B cell (primary cell): Measurements from ENCODE around the gene ASB8. TPM values are rescaled to one million over a fixed set of nuclear protein-coding genes. Genes with fewer than 3 reads are reported as not detected.

Experiments used
- ATAC-seq: fragments of 200-7000 bp; cut with Tn5 transposase; one replicate; pipeline ENCODE4 v1.10.0; 2021; ENCODE audit warnings: low read depth, mild to moderate bottlenecking, moderate number of reproducible peaks, moderate library complexity
- CTCF ChIA-PET: fragments of 350-600 bp; sonication (Branson Sonifier 250); formaldehyde crosslinking; loops from one replicate; lab custom pipeline; 2021; ENCODE audit warnings: antibody characterized with exemption, inconsistent platforms; lab: Charles Lee
- POLR2A ChIA-PET: fragments of 350-600 bp; sonication (Branson Sonifier 250); formaldehyde crosslinking; loops from one replicate; lab custom pipeline; 2021; ENCODE audit warnings: antibody characterized with exemption; lab: Charles Lee
- DNase-seq: peaks from one replicate; pipeline ENCODE4 v3.0.0; 2013
- H2AFZ ChIP-seq: 2 replicates; pipeline ENCODE4 v1.6.1; 2012; ENCODE audit warnings: mild to moderate bottlenecking, low read depth, low read length; ENCODE audit not compliant: insufficient read depth, poor library complexity, severe bottlenecking
- H3K27ac ChIP-seq, 2 donors: 1 replicate in 1 of 2; 2 replicates in 1 of 2; pipeline ENCODE4 v1.5.1; 2012 to 2013; ENCODE audit warnings: low read length in 2 of 2, mild to moderate bottlenecking in 2 of 2, moderate library complexity in 1 of 2
- H3K27me3 ChIP-seq, 4 experiments: fragments of 200-600 bp in 1 of 4; sonication (generic) in 1 of 4; replicated peaks in 1 of 4; 1 replicate in 2 of 4; 2 replicates in 2 of 4; pipeline versions ENCODE4 v1.6.1 to v1.7.0; 2013 to 2016; ENCODE audit warnings: low read length in 3 of 4, mild to moderate bottlenecking in 2 of 4, mixed read lengths in 1 of 4, moderate library complexity in 1 of 4; ENCODE audit not compliant: insufficient read depth in 4 of 4, control insufficient read depth in 3 of 4; ENCODE audit errors: control extremely low read depth in 1 of 4
- H3K36me3 ChIP-seq, 2 experiments: replicated peaks in 1 of 2; 1 replicate in 1 of 2; 2 replicates in 1 of 2; pipeline versions ENCODE4 v1.6.1 to v1.7.1; 2013; ENCODE audit warnings: low read length in 1 of 2; ENCODE audit not compliant: insufficient read depth in 2 of 2, control insufficient read depth in 1 of 2; ENCODE audit errors: control extremely low read depth in 1 of 2, extremely low read depth in 1 of 2
- H3K4me1 ChIP-seq, 2 donors: fragments of 200-600 bp in 1 of 2; sonication (generic) in 1 of 2; 1 replicate in 1 of 2; 2 replicates in 1 of 2; pipeline versions ENCODE4 v1.5.1 to v1.6.1; 2013 to 2017; ENCODE audit warnings: low read length in 2 of 2; ENCODE audit not compliant: control insufficient read depth in 2 of 2, insufficient read depth in 2 of 2
- H3K4me2 ChIP-seq: replicated peaks from 2 replicates; pipeline ENCODE3; 2012; ENCODE audit warnings: mild to moderate bottlenecking, low read depth, low read length; ENCODE audit not compliant: poor library complexity, severe bottlenecking
- H3K4me3 ChIP-seq, 5 experiments: fragments of 200-600 bp in 1 of 5; sonication (generic) in 1 of 5; 1 replicate in 3 of 5; 2 replicates in 2 of 5; pipeline versions ENCODE4 v1.5.1 to v1.7.0; 2011 to 2016; ENCODE audit warnings: low read length in 4 of 5, mild to moderate bottlenecking in 4 of 5, low read depth in 2 of 5, control low read depth in 1 of 5, moderate library complexity in 1 of 5; ENCODE audit not compliant: insufficient read depth in 1 of 5; ENCODE audit errors: control extremely low read depth in 1 of 5, extremely low read depth in 1 of 5
- H3K79me2 ChIP-seq: fragments of 200-600 bp; sonication (generic); one replicate; pipeline ENCODE4 v1.6.0; 2016; ENCODE audit warnings: low read length; ENCODE audit not compliant: control insufficient read depth, insufficient read depth
- H3K9ac ChIP-seq: fragments of 200-600 bp; sonication (generic); 2 replicates; pipeline ENCODE4 v1.6.1; 2017; ENCODE audit warnings: mild to moderate bottlenecking, low read length, moderate library complexity
- H3K9me3 ChIP-seq, 3 donors: one replicate each; pipeline versions ENCODE4 v1.6.1 to v1.7.1; 2013; ENCODE audit warnings: low read length in 2 of 3; ENCODE audit not compliant: control insufficient read depth in 2 of 3, insufficient read depth in 1 of 3; ENCODE audit errors: control extremely low read depth in 1 of 3
- H4K20me1 ChIP-seq: 2 replicates; pipeline ENCODE4 v1.6.0; 2012; ENCODE audit warnings: mild to moderate bottlenecking, low read length; ENCODE audit not compliant: insufficient read depth, control insufficient read depth, poor library complexity, severe bottlenecking
- H3K27ac Mint-ChIP-seq: one replicate; pipeline ENCODE4 v1.8.0; 2021; ENCODE audit warnings: mixed read lengths
- H3K27me3 Mint-ChIP-seq: one replicate; pipeline ENCODE4 v1.8.0; 2021; ENCODE audit warnings: mixed read lengths
- H3K4me1 Mint-ChIP-seq: one replicate; pipeline ENCODE4 v1.8.0; 2021; ENCODE audit warnings: mixed read lengths
- H3K4me3 Mint-ChIP-seq: one replicate; pipeline ENCODE4 v1.8.0; 2021; ENCODE audit warnings: mixed read lengths
- H3K9me3 Mint-ChIP-seq: one replicate; pipeline ENCODE4 v1.8.0; 2022; ENCODE audit warnings: mixed read lengths; ENCODE audit not compliant: insufficient read depth
- EZH2 ChIP-seq: IDR thresholded peaks from 2 replicates; pipeline ENCODE4 v1.6.1; 2012; ENCODE audit warnings: borderline replicate concordance, low read depth, mild to moderate bottlenecking, moderate library complexity, low read length; ENCODE audit not compliant: insufficient read depth, poor library complexity, severe bottlenecking
- WGBS: methylation state at CpG from one replicate; pipeline ENCODE4 v1.1.5; 2013; ENCODE audit warnings: missing lambda C conversion rate; ENCODE audit not compliant: insufficient coverage; 5-methylcytosine and 5-hydroxymethylcytosine counted together
- intact Hi-C: fragments of 100-400 bp; cut with micrococcal nuclease; formaldehyde crosslinking; loops from one replicate; pipeline ENCODE4 v1.10.0; 2022
- polyA plus RNA-seq: library from polyadenylated mRNA; depleted of rRNA; stranded (reverse); fragments of >200 nt; gene quantifications from 2 replicates; pipeline ENCODE4 v1.2.3, GENCODE V29; 2012
- total RNA-seq, 2 donors: library from RNA; stranded (reverse); fragments of 120-200 nt in 1 of 2; gene quantifications; 1 replicate in 1 of 2; 2 replicates in 1 of 2; pipeline versions ENCODE4 v1.2.3 to v1.2.4, GENCODE V29; 2013 to 2022
- TF ChIP-seq, protein P1 (sequence below): fragments of 200-600 bp; IDR thresholded peaks from one replicate; pipeline ENCODE4 v1.8.0; 2022; ENCODE audit warnings: antibody characterized with exemption, mild to moderate bottlenecking

ASB8 gene
- total and polyA plus RNA-seq, 2 donors (not counting 1 experiment from before 2014, with no cell fraction given), result 22.7 to 54.8 TPM

- intact Hi-C loops, result no loop called here
- WGBS, result 100% methylated on average over 3 of the region's 4 CpGs
- Histone ChIP-seq H3K4me3 (no peak within 1 kb of the TSS), H3K9me3 (peaks cover 8 to 18% (median 13%) of the 10 kb centered on the region in 3 donors), H3K4me2 (no peak within 1 kb of the TSS), H2AFZ (no peak within 1 kb of the TSS), H3K9ac (no peak within 1 kb of the TSS), H3K27me3 (no peaks in the 10 kb centered on the region), H4K20me1 (no peaks in the 10 kb centered on the region), H3K27ac (no peak within 1 kb of the TSS), H3K4me1 (peaks cover 13 to 14% of the 10 kb centered on the region in 2 donors), H3K79me2 (peaks cover 18% of the 10 kb centered on the region), H3K36me3 (peaks cover 0 to 2% of the 10 kb centered on the region in 2 experiments)
- H3K4me3 Mint-ChIP-seq, result no peak within 1 kb of the TSS
- DNase-seq, result no peak
- ChIA-PET POLR2A (no interaction called here), CTCF (interaction anchor here (1.1 kb wide), 1 partner anchor 10 kb away, joined by 3 read pairs; no protein-coding TSS in a partner anchor)
- TF ChIP-seq, protein P1, sequence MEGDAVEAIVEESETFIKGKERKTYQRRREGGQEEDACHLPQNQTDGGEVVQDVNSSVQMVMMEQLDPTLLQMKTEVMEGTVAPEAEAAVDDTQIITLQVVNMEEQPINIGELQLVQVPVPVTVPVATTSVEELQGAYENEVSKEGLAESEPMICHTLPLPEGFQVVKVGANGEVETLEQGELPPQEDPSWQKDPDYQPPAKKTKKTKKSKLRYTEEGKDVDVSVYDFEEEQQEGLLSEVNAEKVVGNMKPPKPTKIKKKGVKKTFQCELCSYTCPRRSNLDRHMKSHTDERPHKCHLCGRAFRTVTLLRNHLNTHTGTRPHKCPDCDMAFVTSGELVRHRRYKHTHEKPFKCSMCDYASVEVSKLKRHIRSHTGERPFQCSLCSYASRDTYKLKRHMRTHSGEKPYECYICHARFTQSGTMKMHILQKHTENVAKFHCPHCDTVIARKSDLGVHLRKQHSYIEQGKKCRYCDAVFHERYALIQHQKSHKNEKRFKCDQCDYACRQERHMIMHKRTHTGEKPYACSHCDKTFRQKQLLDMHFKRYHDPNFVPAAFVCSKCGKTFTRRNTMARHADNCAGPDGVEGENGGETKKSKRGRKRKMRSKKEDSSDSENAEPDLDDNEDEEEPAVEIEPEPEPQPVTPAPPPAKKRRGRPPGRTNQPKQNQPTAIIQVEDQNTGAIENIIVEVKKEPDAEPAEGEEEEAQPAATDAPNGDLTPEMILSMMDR, result no peak
- TF ChIP-seq EZH2, result no peak
- ATAC-seq, result no peak
- peaks cover 7% of the 10 kb centered on the region for H3K9me3 Mint-ChIP-seq
- H3K27me3 Mint-ChIP-seq, result no peaks in the 10 kb centered on the region
- no peak within 1 kb of the TSS for H3K27ac Mint-ChIP-seq
- peaks cover 20% of the 10 kb centered on the region for H3K4me1 Mint-ChIP-seq
These were observed 45.9 kb upstream of the ASB8 start, which contains the start of gene OR10AD1 for GRCh38 chr12:48203192-48203591. Gene OR10AD1 (minus strand): TSS chr12:48203292. CDS start chr12:48203292, 0 bp downstream.

GRCh38 chr12:48202766-48203165 is 45.5 kb upstream of the ASB8 start:
- peaks cover 0 to 2% of the 10 kb centered on the region in 2 experiments for H3K36me3 ChIP-seq
- H3K9ac ChIP-seq, result no peak overlapping the region
- H3K9me3 Mint-ChIP-seq, result peaks cover 7% of the 10 kb centered on the region
- H3K4me1 Mint-ChIP-seq, result peaks cover 20% of the 10 kb centered on the region
- 97% methylated on average over 6 of the region's 8 CpGs for WGBS
- no peaks in the 10 kb centered on the region for H3K27me3 Mint-ChIP-seq
- no peak for DNase-seq
- intact Hi-C loops, result no loop called here
- no peak overlapping the region for H2AFZ ChIP-seq
- H3K27me3 ChIP-seq, result no peaks in the 10 kb centered on the region
- no peaks in the 10 kb centered on the region for H4K20me1 ChIP-seq
- no peak overlapping the region for H3K27ac Mint-ChIP-seq
- ATAC-seq, result no peak
- H3K27ac ChIP-seq, result no peak overlapping the region
- peaks cover 13 to 14% of the 10 kb centered on the region in 2 donors for H3K4me1 ChIP-seq
- H3K4me3 Mint-ChIP-seq, result no peak overlapping the region
- ChIA-PET CTCF (no interaction called here), POLR2A (no interaction called here)
- H3K9me3 ChIP-seq, result peaks cover 8 to 16% (median 11%) of the 10 kb centered on the region in 3 donors
- no peak for TF ChIP-seq EZH2
- TF ChIP-seq, protein P1, result no peak
- no peak overlapping the region for H3K4me3 ChIP-seq
- peaks cover 18% of the 10 kb centered on the region for H3K79me2 ChIP-seq
- H3K4me2 ChIP-seq, result no peak overlapping the region
